IPS DF 4.7 (cell line): Measurements from ENCODE around the gene GOSR1.
"Not testable (repeated sequence)": the region's sequence is repeated elsewhere in the genome, so short reads cannot be mapped to it uniquely, and the experiment has no call there.

Experiments
- DNase-seq: peaks from one replicate; pipeline ENCODE4 v3.0.0-alpha.2; 2013; ENCODE audit warnings: low spot score; ENCODE audit errors: extremely low read depth

Gene GOSR1

GRCh38 chr17:30505868-30506417 lies 28.7 kb downstream of the GOSR1 start:
- DNase-seq: no peak

GRCh38 chr17:30506481-30506880 lies 29.3 kb downstream of the GOSR1 start:
- no peak for DNase-seq

- DNase-seq: no peak
Observed at GRCh38 chr17:30513346-30513745, 36.1 kb downstream of the GOSR1 start.

GRCh38 chr17:30514895-30515596 lies 37.8 kb downstream of the GOSR1 start:
- DNase-seq: no peak

- DNase-seq: no peak
Observed at GRCh38 chr17:30517786-30518185, 40.6 kb downstream of the GOSR1 start.

GRCh38 chr17:30519166-30519565 lies 42.0 kb downstream of the GOSR1 start:
- no peak for DNase-seq

- DNase-seq: no peak
Observed at GRCh38 chr17:30519707-30520106, 42.5 kb downstream of the GOSR1 start.

GRCh38 chr17:30520436-30520835 lies 43.2 kb downstream of the GOSR1 start:
- no peak for DNase-seq

GRCh38 chr17:30520882-30521281 lies 43.7 kb downstream of the GOSR1 start:
- DNase-seq: no peak

GRCh38 chr17:30521766-30522165 lies 44.6 kb downstream of the GOSR1 start:
- no peak for DNase-seq

- DNase-seq: not testable (repeated sequence)
Observed at GRCh38 chr17:30523236-30523635, 46.0 kb downstream of the GOSR1 start.

- DNase-seq: no peak
Observed at GRCh38 chr17:30524847-30525246, 47.6 kb downstream of the GOSR1 start.

GRCh38 chr17:30526401-30526800 lies 49.2 kb downstream of the GOSR1 start:
- DNase-seq: no peak

GRCh38 chr17:30528701-30529100 lies 51.5 kb downstream of the GOSR1 start:
- not testable (repeated sequence) for DNase-seq

- DNase-seq: no peak
Observed at GRCh38 chr17:30530346-30531025, 53.3 kb downstream of the GOSR1 start.

GRCh38 chr17:30532871-30533270 lies 55.7 kb downstream of the GOSR1 start:
- no peak for DNase-seq

- no peak for DNase-seq
Observed at GRCh38 chr17:30534298-30534697, 57.1 kb downstream of the GOSR1 start.

- no peak for DNase-seq
Observed at GRCh38 chr17:30534938-30535921, 58.0 kb downstream of the GOSR1 start.

GRCh38 chr17:30536846-30537245 lies 59.6 kb downstream of the GOSR1 start:
- not testable (repeated sequence) for DNase-seq

GRCh38 chr17:30537667-30538066 lies 60.5 kb downstream of the GOSR1 start:
- not testable (repeated sequence) for DNase-seq

- DNase-seq: no peak
Observed at GRCh38 chr17:30541802-30542201, 64.6 kb downstream of the GOSR1 start.
